Measurements from ENCODE around the gene DHX40.

DNA sequence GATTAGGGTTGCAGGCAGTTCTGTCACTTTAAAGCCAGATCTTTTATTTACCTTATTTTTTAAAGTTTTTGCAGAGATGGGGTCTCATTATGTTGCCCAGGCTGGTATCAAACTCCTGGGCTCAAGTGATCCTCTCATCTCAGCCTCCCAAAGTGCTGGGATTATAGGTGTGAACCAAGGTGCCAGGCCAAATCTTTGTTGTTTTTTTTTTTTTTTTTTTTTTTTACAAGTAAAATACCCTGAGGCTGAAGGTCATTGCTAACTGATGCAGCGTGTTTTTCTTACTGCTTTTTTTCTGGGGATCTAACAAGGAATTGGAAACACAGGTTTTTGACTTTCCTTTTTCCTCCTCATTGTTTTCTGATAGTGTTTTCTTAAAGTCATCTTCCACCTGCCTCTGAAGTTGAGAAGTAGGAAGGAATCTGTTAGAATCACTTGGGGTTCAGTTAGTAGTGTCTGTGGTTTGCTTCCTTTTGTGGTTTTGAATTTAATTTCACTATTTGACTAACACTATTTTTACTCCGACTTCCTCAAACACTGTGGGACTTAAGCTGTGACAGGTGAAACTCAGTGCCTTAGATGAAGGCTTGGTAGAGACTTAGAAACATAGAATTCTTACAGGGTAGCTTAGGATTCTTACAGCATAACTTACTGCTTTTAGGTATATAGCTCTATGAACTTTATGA is 76.5 kb downstream of the DHX40 start:
- TF ChIP-seq, protein P1, sequence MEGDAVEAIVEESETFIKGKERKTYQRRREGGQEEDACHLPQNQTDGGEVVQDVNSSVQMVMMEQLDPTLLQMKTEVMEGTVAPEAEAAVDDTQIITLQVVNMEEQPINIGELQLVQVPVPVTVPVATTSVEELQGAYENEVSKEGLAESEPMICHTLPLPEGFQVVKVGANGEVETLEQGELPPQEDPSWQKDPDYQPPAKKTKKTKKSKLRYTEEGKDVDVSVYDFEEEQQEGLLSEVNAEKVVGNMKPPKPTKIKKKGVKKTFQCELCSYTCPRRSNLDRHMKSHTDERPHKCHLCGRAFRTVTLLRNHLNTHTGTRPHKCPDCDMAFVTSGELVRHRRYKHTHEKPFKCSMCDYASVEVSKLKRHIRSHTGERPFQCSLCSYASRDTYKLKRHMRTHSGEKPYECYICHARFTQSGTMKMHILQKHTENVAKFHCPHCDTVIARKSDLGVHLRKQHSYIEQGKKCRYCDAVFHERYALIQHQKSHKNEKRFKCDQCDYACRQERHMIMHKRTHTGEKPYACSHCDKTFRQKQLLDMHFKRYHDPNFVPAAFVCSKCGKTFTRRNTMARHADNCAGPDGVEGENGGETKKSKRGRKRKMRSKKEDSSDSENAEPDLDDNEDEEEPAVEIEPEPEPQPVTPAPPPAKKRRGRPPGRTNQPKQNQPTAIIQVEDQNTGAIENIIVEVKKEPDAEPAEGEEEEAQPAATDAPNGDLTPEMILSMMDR (conservative IDR thresholded peaks at IDR 0.05 in 1 of 2, IDR thresholded peaks at IDR 0.05 in 1 of 2; ENCODE audit: low read depth in 1 of 2, low read length in 2 of 2), result no peak
- TF ChIP-seq EZH2 (IDR thresholded peaks at IDR 0.05; ENCODE audit: low read length, missing control alignments), result no peak
